ENCODE measurements around the gene CELF2. TPM values are rescaled to one million over a fixed set of nuclear protein-coding genes. Genes with fewer than 3 reads are reported as not detected.

CELF2 gene
- total RNA-seq, 1 donor from 2014 or later: 27.5 TPM

GRCh38 chr10:11290156-11290890, 272.7 kb downstream of the CELF2 start:
- DNase-seq (ENCODE audit: low spot score): no peak
- no peak for TF ChIP-seq CTCF (IDR thresholded peaks at IDR 0.05; ENCODE audit: unreplicated experiment)
- Mint-ChIP-seq H3K4me1 (ENCODE audit: unreplicated experiment) (no peaks in the 10 kb centered on the region), H3K27me3 (ENCODE audit: unreplicated experiment) (no peaks in the 10 kb centered on the region), H3K4me3 (ENCODE audit: unreplicated experiment) (no peak overlapping the region), H3K36me3 (ENCODE audit: low read depth, unreplicated experiment) (peaks cover 10% of the 10 kb centered on the region), H3K27ac (ENCODE audit: unreplicated experiment) (no peak overlapping the region), H3K9me3 (ENCODE audit: unreplicated experiment) (no peaks in the 10 kb centered on the region)

- TF ChIP-seq CTCF (IDR thresholded peaks at IDR 0.05; ENCODE audit: unreplicated experiment): no peak
- DNase-seq (ENCODE audit: low spot score): no peak
- peaks cover 18% of the 10 kb centered on the region for H3K36me3 Mint-ChIP-seq (ENCODE audit: low read depth, unreplicated experiment)
- H3K27me3 Mint-ChIP-seq (ENCODE audit: unreplicated experiment): peaks cover 1% of the 10 kb centered on the region
- no peaks in the 10 kb centered on the region for H3K4me1 Mint-ChIP-seq (ENCODE audit: unreplicated experiment)
- H3K27ac Mint-ChIP-seq (ENCODE audit: unreplicated experiment): no peak overlapping the region
- peak overlapping the region; percentile 43 for H3K4me3 Mint-ChIP-seq (ENCODE audit: unreplicated experiment)
- no peaks in the 10 kb centered on the region for H3K9me3 Mint-ChIP-seq (ENCODE audit: unreplicated experiment)
Measured at GRCh38 chr10:11292576-11293302, 275.1 kb downstream of the CELF2 start.

DNA sequence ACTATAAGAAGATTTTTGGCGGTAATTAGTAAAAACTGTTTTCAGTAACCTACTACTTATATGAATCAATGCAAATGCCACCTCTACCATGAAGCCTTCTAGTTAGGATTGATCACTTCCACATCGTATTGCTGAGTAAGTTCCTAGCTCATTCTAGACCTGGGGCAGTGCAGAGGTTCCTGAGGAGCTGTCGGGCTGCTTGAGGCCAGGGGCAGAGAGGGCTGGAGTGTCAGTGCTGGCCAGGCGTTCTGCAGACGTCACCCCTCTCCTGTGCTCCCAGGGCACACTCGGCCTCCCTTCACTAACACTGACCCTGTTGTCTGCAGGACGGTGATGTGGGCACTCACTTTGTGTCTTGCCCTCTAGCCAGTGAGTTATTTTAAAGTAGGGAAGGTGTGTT, 275.7 kb downstream of the CELF2 start:
- Mint-ChIP-seq H3K27ac (ENCODE audit: unreplicated experiment) (no peak overlapping the region), H3K27me3 (ENCODE audit: unreplicated experiment) (peaks cover 1% of the 10 kb centered on the region), H3K4me3 (ENCODE audit: unreplicated experiment) (no peak overlapping the region), H3K9me3 (ENCODE audit: unreplicated experiment) (no peaks in the 10 kb centered on the region), H3K4me1 (ENCODE audit: unreplicated experiment) (no peaks in the 10 kb centered on the region), H3K36me3 (ENCODE audit: low read depth, unreplicated experiment) (peaks cover 23% of the 10 kb centered on the region)
- TF ChIP-seq CTCF (IDR thresholded peaks at IDR 0.05; ENCODE audit: unreplicated experiment): no peak
- no peak for DNase-seq (ENCODE audit: low spot score)

GRCh38 chr10:11294831-11295450, 277.3 kb downstream of the CELF2 start:
- no peak for DNase-seq (ENCODE audit: low spot score)
- TF ChIP-seq CTCF (IDR thresholded peaks at IDR 0.05; ENCODE audit: unreplicated experiment): no peak
- no peaks in the 10 kb centered on the region for H3K4me1 Mint-ChIP-seq (ENCODE audit: unreplicated experiment)
- H3K27me3 Mint-ChIP-seq (ENCODE audit: unreplicated experiment): peaks cover 1% of the 10 kb centered on the region
- no peak overlapping the region for H3K4me3 Mint-ChIP-seq (ENCODE audit: unreplicated experiment)
- H3K36me3 Mint-ChIP-seq (ENCODE audit: low read depth, unreplicated experiment): peaks cover 19% of the 10 kb centered on the region
- no peak overlapping the region for H3K27ac Mint-ChIP-seq (ENCODE audit: unreplicated experiment)
- no peaks in the 10 kb centered on the region for H3K9me3 Mint-ChIP-seq (ENCODE audit: unreplicated experiment)
